Spleen (tissue), 11 donors: ENCODE data around the gene MSANTD4. TPM values are rescaled to one million over a fixed set of nuclear protein-coding genes. Genes with fewer than 3 reads are reported as not detected.

Source experiments
- DNase-seq: peaks from one replicate; pipeline ENCODE4 v3.0.0-alpha.2; 2020
- H3K27ac ChIP-seq, 8 donors: fragments of 200-600 bp; sonication (generic) in 7 of 8; 1 replicate in 4 of 8; 2 replicates in 4 of 8; pipeline versions ENCODE4 v1.5.0 to v1.8.0; 2016 to 2021; ENCODE audit warnings: inconsistent platforms in 4 of 8, mild to moderate bottlenecking in 4 of 8, moderate library complexity in 1 of 8
- H3K27me3 ChIP-seq, 7 donors: fragments of 200-600 bp; sonication (generic) in 6 of 7; replicated peaks in 1 of 7; 1 replicate in 4 of 7; 2 replicates in 3 of 7; pipeline versions ENCODE4 v1.5.0 to v1.8.0; 2016 to 2021; ENCODE audit warnings: inconsistent platforms in 3 of 7, mild to moderate bottlenecking in 1 of 7
- H3K36me3 ChIP-seq, 6 donors: fragments of 200-600 bp; sonication (generic) in 5 of 6; 1 replicate in 4 of 6; 2 replicates in 2 of 6; pipeline versions ENCODE4 v1.5.0 to v1.8.0; 2016 to 2021; ENCODE audit warnings: inconsistent platforms in 2 of 6
- H3K4me1 ChIP-seq, 6 donors: fragments of 200-600 bp; sonication (generic) in 5 of 6; 1 replicate in 3 of 6; 2 replicates in 3 of 6; pipeline versions ENCODE4 v1.5.0 to v1.8.0; 2016 to 2021; ENCODE audit warnings: inconsistent platforms in 3 of 6
- H3K4me3 ChIP-seq, 8 donors: fragments of 200-600 bp; sonication (generic) in 7 of 8; 1 replicate in 4 of 8; 2 replicates in 4 of 8; pipeline versions ENCODE4 v1.5.0 to v1.8.0; 2016 to 2021; ENCODE audit warnings: inconsistent platforms in 4 of 8, mild to moderate bottlenecking in 4 of 8, moderate library complexity in 2 of 8
- H3K9me3 ChIP-seq, 8 donors: fragments of 200-600 bp; sonication (generic) in 7 of 8; 1 replicate in 4 of 8; 2 replicates in 4 of 8; pipeline versions ENCODE4 v1.5.0 to v1.8.0; 2016 to 2021; ENCODE audit warnings: inconsistent platforms in 4 of 8
- POLR2A ChIP-seq, 3 donors: fragments of 450-650 bp; IDR thresholded peaks; one replicate each; pipeline ENCODE4 v1.5.1; 2017; ENCODE audit warnings: antibody characterized with exemption in 3 of 3, mild to moderate bottlenecking in 1 of 3
- POLR2AphosphoS5 ChIP-seq, 3 donors: sonication (generic); formaldehyde crosslinking; IDR thresholded peaks; one replicate each; pipeline ENCODE4 v1.5.1; 2017; ENCODE audit warnings: antibody characterized with exemption in 3 of 3
- WGBS, 5 donors: extraction: QIAGEN DNeasy Blood & Tissue Kit in 3 of 5; methylation state at CpG; one replicate each; pipeline versions ENCODE4 v1.1.5 to v1.1.7; 2013 to 2018; 5-methylcytosine and 5-hydroxymethylcytosine counted together
- intact Hi-C: fragments of 100-400 bp; cut with DNase I; formaldehyde crosslinking; loops from one replicate; pipeline ENCODE4 v1.15.0; 2023; ENCODE audit warnings: low total_unique reads
- polyA plus RNA-seq, 3 donors: library from polyadenylated mRNA; stranded (reverse); fragments of 200-250 nt; gene quantifications; one replicate each; pipeline ENCODE4 v1.2.1, GENCODE V29; 2013
- small RNA-seq, 4 donors: library from RNA; depleted of rRNA; stranded (forward); fragments of <200 nt; gene quantifications; one replicate each; pipeline ENCODE3, GENCODE V24; 2016
- total RNA-seq, 7 donors: library from RNA; depleted of rRNA in 3 of 7; stranded (reverse); fragments of >200 nt in 3 of 7; fragmentation: NEBNext Ultra II Directional in 4 of 7; extraction: Animal tissue kit (Norgen Biotek cat#: 25700) in 4 of 7; gene quantifications; one replicate each; pipeline versions ENCODE4 v1.1.0 to v1.2.1, GENCODE V29; 2016 to 2021
- TF ChIP-seq, protein P1 (sequence below), 11 experiments: fragments of 200-600 bp in 7 of 11; fragments of 450-650 bp in 4 of 11; sonication (generic) in 4 of 11; IDR thresholded peaks in 8 of 11; conservative IDR thresholded peaks in 3 of 11; 1 replicate in 7 of 11; 2 replicates in 4 of 11; pipeline versions ENCODE4 v1.4.0 to v1.8.0; 2016 to 2021; ENCODE audit warnings: antibody characterized with exemption in 11 of 11, inconsistent platforms in 4 of 11, mild to moderate bottlenecking in 1 of 11
- donor health status: healthy with polysubstance abuse.
- donor health status: DM: no; HTN: no; CAD: no; lungs with moderate emphysema.
- donor health status: DM: no; HTN: no; CAD: no.
- donor health status: Bipolar disorder and iron deficiency.
- donor health status: healthy.
- donor health status: DM: no; HTN: no; CAD: no.
- donor health status: DM: yes; HTN: yes; CAD: no.

MSANTD4 gene
- total and polyA plus RNA-seq, 10 donors, result 5.5 to 29.5 (median 15.9) TPM

DNA sequence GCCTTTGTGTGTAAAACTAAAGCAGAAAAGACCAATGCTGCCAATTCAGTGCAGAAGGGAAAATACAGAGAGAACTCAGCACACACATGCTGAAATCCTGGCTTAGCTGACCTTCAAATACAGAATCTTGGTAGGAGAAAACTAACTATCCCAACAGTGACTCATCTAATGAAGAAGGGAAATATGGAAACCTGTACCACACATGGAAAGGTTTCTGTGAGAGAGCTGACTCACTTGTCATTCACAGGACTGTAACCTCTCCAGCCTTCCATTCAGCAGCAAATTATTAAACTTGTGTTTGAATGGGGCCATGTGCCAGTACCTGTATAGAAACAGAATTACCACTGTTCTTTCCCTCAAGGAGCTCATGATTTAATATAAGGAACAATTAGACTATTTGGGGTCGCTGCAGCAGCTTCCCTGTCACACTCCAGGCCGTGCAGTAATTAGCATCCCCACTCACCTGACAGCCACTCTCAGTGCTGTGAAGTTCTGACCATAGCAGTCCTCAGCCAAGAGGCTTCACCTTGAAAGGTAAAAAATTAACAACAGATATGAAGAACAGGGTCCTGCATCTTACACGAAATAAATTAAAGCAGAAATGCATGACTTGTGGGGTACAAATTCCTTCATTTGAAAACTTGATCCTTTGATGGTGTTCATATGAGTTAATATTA lies 53.9 kb downstream of the MSANTD4 start:
- Histone ChIP-seq H3K27me3 (no peaks in the 10 kb centered on the region), H3K4me3 (no peak overlapping the region), H3K4me1 (no peaks in the 10 kb centered on the region), H3K27ac (no peak overlapping the region), H3K9me3 (no peaks in the 10 kb centered on the region), H3K36me3 (no peaks in the 10 kb centered on the region)
- intact Hi-C loops, result no loop called here
- TF ChIP-seq POLR2A (IDR thresholded peaks at IDR 0.05), result no peak
- TF ChIP-seq POLR2AphosphoS5 (IDR thresholded peaks at IDR 0.05), result no peak
- TF ChIP-seq, protein P1, sequence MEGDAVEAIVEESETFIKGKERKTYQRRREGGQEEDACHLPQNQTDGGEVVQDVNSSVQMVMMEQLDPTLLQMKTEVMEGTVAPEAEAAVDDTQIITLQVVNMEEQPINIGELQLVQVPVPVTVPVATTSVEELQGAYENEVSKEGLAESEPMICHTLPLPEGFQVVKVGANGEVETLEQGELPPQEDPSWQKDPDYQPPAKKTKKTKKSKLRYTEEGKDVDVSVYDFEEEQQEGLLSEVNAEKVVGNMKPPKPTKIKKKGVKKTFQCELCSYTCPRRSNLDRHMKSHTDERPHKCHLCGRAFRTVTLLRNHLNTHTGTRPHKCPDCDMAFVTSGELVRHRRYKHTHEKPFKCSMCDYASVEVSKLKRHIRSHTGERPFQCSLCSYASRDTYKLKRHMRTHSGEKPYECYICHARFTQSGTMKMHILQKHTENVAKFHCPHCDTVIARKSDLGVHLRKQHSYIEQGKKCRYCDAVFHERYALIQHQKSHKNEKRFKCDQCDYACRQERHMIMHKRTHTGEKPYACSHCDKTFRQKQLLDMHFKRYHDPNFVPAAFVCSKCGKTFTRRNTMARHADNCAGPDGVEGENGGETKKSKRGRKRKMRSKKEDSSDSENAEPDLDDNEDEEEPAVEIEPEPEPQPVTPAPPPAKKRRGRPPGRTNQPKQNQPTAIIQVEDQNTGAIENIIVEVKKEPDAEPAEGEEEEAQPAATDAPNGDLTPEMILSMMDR (IDR thresholded peaks at IDR 0.05 in 8 of 11, conservative IDR thresholded peaks at IDR 0.05 in 3 of 11), result no peak
- DNase-seq, result no peak
- WGBS, 5 donors, result 76 to 87% (median 79%) methylated on average over 3 of the region's 3 CpGs

DNA sequence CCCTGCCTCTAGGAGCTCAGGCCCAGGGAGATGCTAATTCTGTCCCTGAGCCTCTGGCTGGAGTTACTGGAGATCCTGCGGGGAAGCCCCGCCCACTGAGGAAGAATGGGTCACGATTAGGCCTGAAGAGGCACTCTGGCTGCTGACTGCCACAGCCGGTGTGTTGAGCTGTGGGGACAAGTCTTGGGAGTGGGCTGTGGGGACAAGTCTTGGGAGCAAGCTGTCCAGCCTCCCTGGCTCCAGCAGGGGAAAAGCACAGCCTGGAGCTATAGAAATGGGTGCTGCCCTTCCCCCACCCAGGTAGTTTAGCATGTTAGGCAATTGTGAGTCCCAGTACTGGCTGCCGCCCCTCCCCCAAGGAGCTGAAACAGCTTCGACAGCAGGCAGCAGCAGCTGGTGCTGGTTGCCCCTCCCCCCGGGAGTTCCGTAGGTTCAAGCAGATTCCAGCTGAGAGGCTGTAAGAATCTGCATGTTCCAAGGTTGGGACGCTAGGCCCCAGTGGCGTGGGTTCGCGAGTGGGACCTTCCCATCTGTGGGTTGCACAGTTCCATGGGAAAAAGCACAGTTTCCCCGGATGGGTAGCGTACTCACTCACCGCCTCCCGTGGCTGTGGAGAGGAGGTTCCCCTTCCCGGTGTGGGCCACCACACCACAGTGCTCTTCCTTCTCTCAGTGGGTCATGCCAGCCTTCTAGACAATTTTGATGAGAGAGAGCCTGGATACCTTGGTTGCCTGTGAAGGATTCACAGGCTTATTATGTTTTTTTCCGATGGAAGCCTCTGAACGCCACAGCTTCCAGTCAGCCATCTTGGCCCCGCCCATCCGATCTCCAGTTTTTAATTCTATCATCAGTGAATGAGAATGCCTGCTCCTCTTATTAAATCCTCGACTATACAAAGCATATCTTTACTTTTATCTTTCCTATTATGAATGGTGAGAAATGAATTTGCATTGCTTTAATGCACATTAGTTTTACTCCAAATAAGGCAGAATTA lies 61.5 kb downstream of the MSANTD4 start:
- no peak for TF ChIP-seq POLR2AphosphoS5 (IDR thresholded peaks at IDR 0.05)
- TF ChIP-seq POLR2A (IDR thresholded peaks at IDR 0.05), result no peak
- TF ChIP-seq, protein P1 (IDR thresholded peaks at IDR 0.05 in 8 of 11, conservative IDR thresholded peaks at IDR 0.05 in 3 of 11), result no peak
- DNase-seq, result no peak
- intact Hi-C loops, result no loop called here

More for the DNA sequence above, 61.5 kb downstream of the MSANTD4 start:
- H3K4me1 ChIP-seq, result no peaks in the 10 kb centered on the region
- no peak overlapping the region for H3K4me3 ChIP-seq
- no peaks in the 10 kb centered on the region for H3K36me3 ChIP-seq
- 87 to 90% (median 89%) methylated on average over 13 to 22 of the region's 22 CpGs for WGBS, 5 donors
- H3K27me3 ChIP-seq, result no peaks in the 10 kb centered on the region
- H3K9me3 ChIP-seq, result peaks cover 0 to 21% (median 5%) of the 10 kb centered on the region in 8 donors
- no peak overlapping the region for H3K27ac ChIP-seq

Small RNAs within 50 kb of the gene (small RNA-seq; reads per million reads assigned to genes)
- 0 reads per million in 4 donors for gene RNU6-277P

Other genes with a start within 250 kb of the MSANTD4 start
- gene KBTBD3, start 55.1 kb upstream of the MSANTD4 start, total RNA-seq, result 10 to 100 TPM in 2 of 7 donors, 1 to 10 TPM in 5; 6.8 to 15.9 (median 9.0) TPM
- 1 to 10 TPM; 3.5 to 4.5 (median 3.7) TPM for gene KBTBD3, start 55.1 kb upstream of the MSANTD4 start, polyA plus RNA-seq
- 10 to 100 TPM; 25.2 to 53.5 (median 30.5) TPM for gene AASDHPPT, start 55.4 kb upstream of the MSANTD4 start, total RNA-seq
- 10 to 100 TPM; 12.3 to 17.2 (median 17.1) TPM for gene AASDHPPT, start 55.4 kb upstream of the MSANTD4 start, polyA plus RNA-seq